Midbrain (tissue), 1 donor: ENCODE data around the gene MBP.

ENCODE experiments used
- DNase-seq: peaks from one replicate; lab custom pipeline; 2025; lab: John Stamatoyannopoulos, UW

MBP gene

GRCh38 chr18:76943542-76944339, 188.8 kb downstream of the MBP start:
- DNase-seq, result no peak

- DNase-seq, result no peak
Measured at GRCh38 chr18:76941284-76941683, 191.3 kb downstream of the MBP start.

GRCh38 chr18:76938619-76939018, 194.0 kb downstream of the MBP start:
- DNase-seq, result no peak

GRCh38 chr18:76937597-76937996, 195.0 kb downstream of the MBP start:
- DNase-seq, result no peak

- DNase-seq, result no peak
Measured at GRCh38 chr18:76936877-76937276, 195.7 kb downstream of the MBP start.

- no peak for DNase-seq
Measured at GRCh38 chr18:76935722-76936337, 196.8 kb downstream of the MBP start.

GRCh38 chr18:76932026-76932819, 200.4 kb downstream of the MBP start:
- no peak for DNase-seq

- no peak for DNase-seq
Measured at GRCh38 chr18:76931171-76931570, 201.4 kb downstream of the MBP start.
